HCT116 (cell line): ENCODE data around the gene ZNF823. TPM values are rescaled to one million over a fixed set of nuclear protein-coding genes. Genes with fewer than 3 reads are reported as not detected.

Source experiments
- total RNA-seq: library from RNA; stranded (reverse); gene quantifications from one replicate; pipeline ENCODE4 v1.2.1, GENCODE V29; 2021; ENCODE audit not compliant: unreplicated experiment

ZNF823 gene
- total RNA-seq, 1 experiment from 2014 or later = 4.7 TPM

Other genes starting within 250 kb of the ZNF823 start
- gene ZNF653, start 233.1 kb downstream of the ZNF823 start, total RNA-seq = 16.1 TPM
- 52.8 TPM for gene ECSIT, start 209.8 kb downstream of the ZNF823 start, total RNA-seq
- 0.64 TPM for gene CNN1, start 200.1 kb downstream of the ZNF823 start, total RNA-seq
- gene ELOF1, start 179.7 kb downstream of the ZNF823 start, total RNA-seq = 74.5 TPM
- gene ACP5, start 161.3 kb downstream of the ZNF823 start, total RNA-seq = 1.2 TPM
- 14.8 TPM for gene ZNF627, start 141.5 kb downstream of the ZNF823 start, total RNA-seq
- gene ZNF441, start 28.1 kb upstream of the ZNF823 start, total RNA-seq = 1.1 TPM
- gene ZNF491, start 59.6 kb upstream of the ZNF823 start, total RNA-seq = not detected
- gene ZNF440, start 75.3 kb upstream of the ZNF823 start, total RNA-seq = 11.4 TPM
- not detected for gene ZNF439, start 109.8 kb upstream of the ZNF823 start, total RNA-seq
- not detected for gene ZNF69, start 148.8 kb upstream of the ZNF823 start, total RNA-seq
- gene ZNF700, start 186.2 kb upstream of the ZNF823 start, total RNA-seq = 9.3 TPM
- not detected for gene ZNF763, start 226.1 kb upstream of the ZNF823 start, total RNA-seq